Measurements from ENCODE around the gene IGF2R.
"Not testable (repeated sequence)": the region's sequence is repeated elsewhere in the genome, so short reads cannot be mapped to it uniquely, and the experiment has no call there.

The IGF2R gene, protein sequence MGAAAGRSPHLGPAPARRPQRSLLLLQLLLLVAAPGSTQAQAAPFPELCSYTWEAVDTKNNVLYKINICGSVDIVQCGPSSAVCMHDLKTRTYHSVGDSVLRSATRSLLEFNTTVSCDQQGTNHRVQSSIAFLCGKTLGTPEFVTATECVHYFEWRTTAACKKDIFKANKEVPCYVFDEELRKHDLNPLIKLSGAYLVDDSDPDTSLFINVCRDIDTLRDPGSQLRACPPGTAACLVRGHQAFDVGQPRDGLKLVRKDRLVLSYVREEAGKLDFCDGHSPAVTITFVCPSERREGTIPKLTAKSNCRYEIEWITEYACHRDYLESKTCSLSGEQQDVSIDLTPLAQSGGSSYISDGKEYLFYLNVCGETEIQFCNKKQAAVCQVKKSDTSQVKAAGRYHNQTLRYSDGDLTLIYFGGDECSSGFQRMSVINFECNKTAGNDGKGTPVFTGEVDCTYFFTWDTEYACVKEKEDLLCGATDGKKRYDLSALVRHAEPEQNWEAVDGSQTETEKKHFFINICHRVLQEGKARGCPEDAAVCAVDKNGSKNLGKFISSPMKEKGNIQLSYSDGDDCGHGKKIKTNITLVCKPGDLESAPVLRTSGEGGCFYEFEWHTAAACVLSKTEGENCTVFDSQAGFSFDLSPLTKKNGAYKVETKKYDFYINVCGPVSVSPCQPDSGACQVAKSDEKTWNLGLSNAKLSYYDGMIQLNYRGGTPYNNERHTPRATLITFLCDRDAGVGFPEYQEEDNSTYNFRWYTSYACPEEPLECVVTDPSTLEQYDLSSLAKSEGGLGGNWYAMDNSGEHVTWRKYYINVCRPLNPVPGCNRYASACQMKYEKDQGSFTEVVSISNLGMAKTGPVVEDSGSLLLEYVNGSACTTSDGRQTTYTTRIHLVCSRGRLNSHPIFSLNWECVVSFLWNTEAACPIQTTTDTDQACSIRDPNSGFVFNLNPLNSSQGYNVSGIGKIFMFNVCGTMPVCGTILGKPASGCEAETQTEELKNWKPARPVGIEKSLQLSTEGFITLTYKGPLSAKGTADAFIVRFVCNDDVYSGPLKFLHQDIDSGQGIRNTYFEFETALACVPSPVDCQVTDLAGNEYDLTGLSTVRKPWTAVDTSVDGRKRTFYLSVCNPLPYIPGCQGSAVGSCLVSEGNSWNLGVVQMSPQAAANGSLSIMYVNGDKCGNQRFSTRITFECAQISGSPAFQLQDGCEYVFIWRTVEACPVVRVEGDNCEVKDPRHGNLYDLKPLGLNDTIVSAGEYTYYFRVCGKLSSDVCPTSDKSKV (N-terminal part only)

GRCh38 chr6:159968295-159969203, at the start of gene IGF2R:
IGF2R (plus strand) TSS chr6:159969082; CDS start chr6:159969247, 165 bp downstream.
- DNase-seq, result peak; percentile 93

- DNase-seq, result no peak
These were observed 49.1 kb upstream of the IGF2R start for GRCh38 chr6:159919800-159920199.

DNA sequence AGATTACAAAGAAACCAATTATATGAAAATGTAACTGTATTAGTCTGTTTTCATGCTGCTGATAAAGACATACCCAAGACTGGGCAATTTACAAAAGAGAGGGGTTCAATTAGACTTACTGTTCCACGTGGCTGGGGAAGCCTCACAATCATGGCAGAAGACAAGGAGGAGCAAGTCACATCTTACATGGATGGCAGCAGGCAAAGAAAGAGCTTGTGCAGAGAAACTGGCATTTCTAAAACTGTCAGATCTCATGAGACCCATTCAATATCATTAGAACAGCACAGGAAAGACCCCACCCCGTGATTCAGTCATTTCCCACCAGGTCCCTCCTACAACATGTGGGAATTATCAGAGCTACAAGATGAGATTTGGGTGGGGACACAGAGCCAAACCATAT, 44.7 kb upstream of the IGF2R start:
- not testable (repeated sequence) for DNase-seq

GRCh38 chr6:159926542-159927203, 42.2 kb upstream of the IGF2R start:
- no peak for DNase-seq

- DNase-seq, result peak; percentile 36
These were observed 39.1 kb upstream of the IGF2R start for GRCh38 chr6:159929819-159930218.

GRCh38 chr6:159931112-159931511, 37.8 kb upstream of the IGF2R start:
- DNase-seq, result peak; percentile 41

DNA sequence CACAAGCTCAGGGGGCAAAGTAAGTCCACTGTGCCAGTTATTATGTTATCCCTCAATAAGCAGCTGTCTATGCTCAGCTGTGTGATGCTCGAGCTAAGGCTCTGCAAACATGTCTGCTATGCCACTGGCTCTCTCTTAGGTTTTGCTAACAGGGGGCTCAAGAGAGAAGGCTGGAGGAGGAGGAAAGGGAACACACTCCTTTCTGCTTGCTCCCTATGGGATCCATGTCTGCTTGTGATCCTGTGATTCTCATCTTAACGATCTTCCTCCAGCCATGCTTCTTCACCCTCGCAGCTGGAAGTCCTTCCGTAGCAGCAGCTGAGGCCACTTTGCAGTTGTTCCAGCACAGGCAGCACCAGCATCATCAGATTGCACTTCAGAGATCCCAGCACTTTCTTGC, 37.0 kb upstream of the IGF2R start:
- DNase-seq, result no peak

DNA sequence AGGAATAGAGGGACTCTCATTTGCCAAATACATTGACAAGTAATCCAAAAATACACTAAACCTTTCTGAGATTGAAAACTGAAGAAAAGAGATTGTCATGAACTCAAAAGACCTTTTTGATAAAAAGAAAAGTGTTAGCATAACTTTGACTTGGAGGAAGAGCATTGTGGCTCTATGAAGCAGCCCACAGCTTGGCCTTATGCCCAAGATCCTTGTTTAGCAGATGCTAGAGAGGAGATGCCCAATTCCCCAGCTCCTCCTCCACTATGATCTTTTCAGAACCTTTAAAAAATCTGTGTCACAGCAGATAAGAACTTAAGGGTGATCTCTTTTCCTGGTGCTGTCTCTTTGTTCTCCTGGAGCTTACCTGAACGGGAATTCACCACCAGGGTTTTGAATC, 35.8 kb upstream of the IGF2R start:
- DNase-seq, result no peak

DNA sequence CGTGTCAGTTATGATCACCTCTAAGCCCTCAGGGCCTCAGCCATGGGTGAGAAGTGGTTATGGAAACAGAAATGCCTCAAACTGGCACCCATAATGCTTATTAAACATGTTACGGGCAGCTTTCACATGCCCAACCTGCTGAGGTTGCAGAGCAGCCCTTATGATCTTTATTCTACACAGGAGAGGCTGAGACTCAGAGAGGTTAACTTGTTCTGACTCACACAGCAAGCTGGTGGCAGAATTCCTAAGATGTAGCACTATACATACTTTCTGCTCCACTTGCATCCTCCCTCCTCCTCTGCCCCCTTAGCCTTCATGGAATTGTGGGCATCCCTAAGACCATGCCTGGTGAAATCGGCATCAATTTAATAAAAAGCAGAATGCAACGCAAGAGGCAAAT, 34.7 kb upstream of the IGF2R start:
- no peak for DNase-seq

DNA sequence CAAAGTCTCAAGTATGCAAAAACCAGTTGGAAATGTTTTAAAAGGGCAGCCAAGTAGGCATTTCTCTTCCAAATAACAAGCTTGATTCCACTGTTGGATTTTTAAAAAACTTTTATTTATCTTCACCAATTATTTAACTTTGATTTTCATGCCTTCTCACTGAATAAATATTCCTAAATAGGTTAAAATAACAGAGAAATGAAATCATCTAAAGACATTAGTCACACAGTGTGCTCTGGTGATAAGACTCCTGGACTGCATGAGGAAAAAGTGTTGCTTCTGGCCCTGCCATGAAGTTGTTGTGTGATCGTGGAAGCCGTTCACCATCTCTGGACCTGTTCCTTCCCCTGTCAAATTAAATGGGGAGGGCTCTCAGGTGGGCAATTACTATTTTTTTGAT, 33.8 kb upstream of the IGF2R start:
- no peak for DNase-seq

- DNase-seq, result no peak
These were observed 33.2 kb upstream of the IGF2R start for GRCh38 chr6:159935633-159936032.

DNA sequence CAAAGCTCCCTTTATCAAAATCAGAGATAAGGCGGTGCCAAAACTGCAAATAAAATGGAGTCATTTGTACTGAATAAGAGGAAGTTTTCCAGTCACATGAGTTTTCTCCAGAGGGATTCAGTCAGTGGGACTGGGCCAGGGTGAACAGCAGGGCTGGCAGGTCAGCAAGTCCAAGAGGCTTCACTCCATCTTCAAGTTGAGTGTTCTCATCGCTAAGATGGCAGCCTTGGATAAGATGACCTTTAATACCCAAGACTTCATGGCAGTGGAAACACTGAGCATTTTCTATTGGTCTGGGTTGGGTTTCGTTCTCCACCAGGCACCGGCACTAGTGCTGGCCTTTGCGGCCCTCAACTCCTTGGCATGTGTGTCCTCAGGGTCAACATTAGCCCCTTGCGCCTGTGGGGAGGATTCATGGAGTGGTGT, 29.3 kb upstream of the IGF2R start:
- no peak for DNase-seq

GRCh38 chr6:159941286-159942113, 27.4 kb upstream of the IGF2R start:
- no peak for DNase-seq

DNA sequence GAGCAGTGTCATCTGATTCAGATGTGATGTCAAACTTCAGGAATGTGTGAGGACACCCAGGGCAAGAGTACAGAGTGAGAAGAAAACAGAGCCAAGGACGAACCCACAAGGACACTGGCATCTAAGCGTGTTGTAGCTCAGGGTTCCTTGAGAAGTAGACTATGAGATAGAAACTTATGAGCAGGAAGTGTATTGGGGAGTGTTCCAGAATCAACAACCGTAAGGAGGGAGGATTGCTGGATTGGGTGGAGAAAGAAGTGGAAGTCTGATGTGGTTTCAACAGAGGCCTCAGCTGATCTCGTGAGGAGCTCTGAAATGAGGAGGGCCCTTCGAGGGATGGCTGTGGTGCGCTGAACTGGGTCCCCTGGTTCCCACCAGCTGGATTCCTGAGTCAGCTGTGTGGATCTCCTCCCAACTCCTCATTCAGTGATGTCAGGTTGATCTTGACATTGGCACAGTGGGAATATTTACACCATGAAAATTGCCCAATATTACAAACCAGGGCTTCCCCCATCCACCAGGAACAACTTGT, 25.7 kb upstream of the IGF2R start:
- DNase-seq, result no peak

- DNase-seq, result no peak
These were observed 24.8 kb upstream of the IGF2R start for GRCh38 chr6:159943968-159944598.

GRCh38 chr6:159945801-159946392, 23.0 kb upstream of the IGF2R start:
- no peak for DNase-seq

DNA sequence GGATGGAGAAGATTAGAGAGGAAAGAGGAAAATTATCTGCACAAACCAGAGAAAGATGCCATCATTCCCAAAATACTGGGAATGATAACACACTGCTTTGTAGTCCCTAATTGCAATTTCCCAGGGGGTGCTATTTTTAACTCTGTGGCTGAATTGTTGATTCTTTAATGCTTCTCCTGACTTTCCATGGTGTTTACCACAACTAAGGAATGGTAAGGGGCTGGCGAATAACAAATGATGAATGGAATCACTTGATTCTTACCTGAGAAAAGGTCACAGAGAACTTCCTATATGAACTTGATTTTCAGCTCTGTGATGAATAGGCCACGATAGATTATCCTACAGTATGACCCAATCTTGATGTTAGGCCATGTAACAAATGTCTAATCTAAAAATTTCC, 22.0 kb upstream of the IGF2R start:
- no peak for DNase-seq

DNA sequence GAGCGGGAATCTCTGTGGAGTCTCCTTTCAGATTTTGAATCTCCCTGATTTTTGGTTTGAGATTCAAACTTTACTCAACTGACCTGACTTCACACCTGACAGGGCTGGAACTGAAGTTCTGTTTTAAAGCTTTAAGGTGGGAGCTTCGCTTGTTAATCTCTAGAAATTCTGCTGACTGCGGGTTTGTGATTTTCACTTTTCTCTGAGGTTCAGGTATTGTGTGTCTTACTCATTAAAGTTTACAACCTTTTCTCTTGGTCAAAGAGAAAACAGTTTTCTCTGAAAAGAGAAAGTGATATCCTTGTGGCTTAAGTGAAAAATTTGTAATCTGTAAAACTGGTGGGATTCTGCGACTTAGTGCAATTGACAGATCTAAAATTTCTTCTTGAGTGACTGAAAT, 20.7 kb upstream of the IGF2R start:
- no peak for DNase-seq

- no peak for DNase-seq
These were observed 17.1 kb upstream of the IGF2R start for GRCh38 chr6:159951772-159952171.
